ENCODE measurements around the gene PLD1.

The PLD1 gene

DNA sequence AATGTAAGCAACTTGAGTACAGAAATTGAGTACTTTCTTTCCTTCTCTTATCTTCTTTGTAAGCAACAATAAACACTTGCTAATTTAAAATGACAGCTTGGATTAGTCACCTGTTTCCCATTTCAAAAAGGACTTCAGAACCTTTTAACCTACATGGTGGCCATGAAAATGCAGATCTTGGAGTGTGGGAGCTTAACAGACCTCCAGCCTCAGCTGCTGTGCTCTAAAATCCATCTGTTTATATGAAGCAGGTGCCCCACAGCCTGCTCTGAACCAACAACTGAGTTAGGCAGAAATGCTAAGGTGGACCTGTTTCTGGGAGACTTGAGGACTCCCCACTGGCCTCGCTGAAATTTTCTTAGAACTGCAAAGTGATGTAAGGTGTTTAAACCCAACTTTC is 259.0 kb downstream of the PLD1 start:
- TF ChIP-seq TAF1 (IDR thresholded peaks at IDR 0.05; ENCODE audit: borderline replicate concordance, insufficient read depth, low read length) (no peak), SIN3A (IDR thresholded peaks at IDR 0.05; ENCODE audit: borderline replicate concordance, insufficient read depth, low read length) (no peak)
- TF ChIP-seq, protein P1, sequence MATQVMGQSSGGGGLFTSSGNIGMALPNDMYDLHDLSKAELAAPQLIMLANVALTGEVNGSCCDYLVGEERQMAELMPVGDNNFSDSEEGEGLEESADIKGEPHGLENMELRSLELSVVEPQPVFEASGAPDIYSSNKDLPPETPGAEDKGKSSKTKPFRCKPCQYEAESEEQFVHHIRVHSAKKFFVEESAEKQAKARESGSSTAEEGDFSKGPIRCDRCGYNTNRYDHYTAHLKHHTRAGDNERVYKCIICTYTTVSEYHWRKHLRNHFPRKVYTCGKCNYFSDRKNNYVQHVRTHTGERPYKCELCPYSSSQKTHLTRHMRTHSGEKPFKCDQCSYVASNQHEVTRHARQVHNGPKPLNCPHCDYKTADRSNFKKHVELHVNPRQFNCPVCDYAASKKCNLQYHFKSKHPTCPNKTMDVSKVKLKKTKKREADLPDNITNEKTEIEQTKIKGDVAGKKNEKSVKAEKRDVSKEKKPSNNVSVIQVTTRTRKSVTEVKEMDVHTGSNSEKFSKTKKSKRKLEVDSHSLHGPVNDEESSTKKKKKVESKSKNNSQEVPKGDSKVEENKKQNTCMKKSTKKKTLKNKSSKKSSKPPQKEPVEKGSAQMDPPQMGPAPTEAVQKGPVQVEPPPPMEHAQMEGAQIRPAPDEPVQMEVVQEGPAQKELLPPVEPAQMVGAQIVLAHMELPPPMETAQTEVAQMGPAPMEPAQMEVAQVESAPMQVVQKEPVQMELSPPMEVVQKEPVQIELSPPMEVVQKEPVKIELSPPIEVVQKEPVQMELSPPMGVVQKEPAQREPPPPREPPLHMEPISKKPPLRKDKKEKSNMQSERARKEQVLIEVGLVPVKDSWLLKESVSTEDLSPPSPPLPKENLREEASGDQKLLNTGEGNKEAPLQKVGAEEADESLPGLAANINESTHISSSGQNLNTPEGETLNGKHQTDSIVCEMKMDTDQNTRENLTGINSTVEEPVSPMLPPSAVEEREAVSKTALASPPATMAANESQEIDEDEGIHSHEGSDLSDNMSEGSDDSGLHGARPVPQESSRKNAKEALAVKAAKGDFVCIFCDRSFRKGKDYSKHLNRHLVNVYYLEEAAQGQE (IDR thresholded peaks at IDR 0.05; ENCODE audit: insufficient read depth in 1 of 2, low read depth in 2 of 2, low read length in 2 of 2), result no peak
